HG03558 (cell line): ENCODE data around the gene PLCD1.

Experiments
- ATAC-seq: cut with Tn5 transposase; IDR thresholded peaks from one replicate; pipeline ENCODE4 v1.9.1; 2021; ENCODE audit warnings: moderate number of reproducible peaks; ENCODE audit not compliant: unreplicated experiment; ENCODE audit errors: extremely low read depth

Gene PLCD1

GRCh38 chr3:38018296-38019266, 10.9 kb downstream of the PLCD1 start:
- no peak for ATAC-seq

- ATAC-seq: no peak
Observed at GRCh38 chr3:38017445-38018295, 11.8 kb downstream of the PLCD1 start.

- ATAC-seq: no peak
Observed at GRCh38 chr3:38016847-38017444, 12.5 kb downstream of the PLCD1 start.

GRCh38 chr3:38016410-38016809, 13.0 kb downstream of the PLCD1 start:
- ATAC-seq: no peak

- no peak for ATAC-seq
Observed at GRCh38 chr3:38015984-38016383, 13.5 kb downstream of the PLCD1 start.

GRCh38 chr3:38015485-38015884, 14.0 kb downstream of the PLCD1 start:
- ATAC-seq: no peak

- no peak for ATAC-seq
Observed at GRCh38 chr3:38011111-38011510, 18.3 kb downstream of the PLCD1 start.

- no peak for ATAC-seq
Observed at GRCh38 chr3:38009807-38010591, 19.4 kb downstream of the PLCD1 start.

GRCh38 chr3:38008971-38009580, 20.4 kb downstream of the PLCD1 start:
- ATAC-seq: no peak

- no peak for ATAC-seq
Observed at GRCh38 chr3:38008191-38008701, 21.2 kb downstream of the PLCD1 start.

- ATAC-seq: no peak
Observed at GRCh38 chr3:38007754-38008090, 21.7 kb downstream of the PLCD1 start.

- no peak for ATAC-seq
Observed at GRCh38 chr3:38006445-38006995, 22.9 kb downstream of the PLCD1 start.

- no peak for ATAC-seq
Observed at GRCh38 chr3:38006031-38006430, 23.4 kb downstream of the PLCD1 start.

- no peak for ATAC-seq
Observed at GRCh38 chr3:38005076-38006020, 24.1 kb downstream of the PLCD1 start.

- ATAC-seq: peak; percentile 36
Observed at GRCh38 chr3:38004415-38005075, 24.9 kb downstream of the PLCD1 start.

GRCh38 chr3:38003817-38004414, 25.5 kb downstream of the PLCD1 start:
- no peak for ATAC-seq

- no peak for ATAC-seq
Observed at GRCh38 chr3:38003371-38003816, 26.0 kb downstream of the PLCD1 start.
